PC-9 (cell line): ENCODE results near the gene MT1E.

Experiments
- CTCF ChIP-seq: fragments of 200-600 bp; sonication (generic); conservative IDR thresholded peaks from 2 replicates; pipeline ENCODE4 v1.6.1; 2017; ENCODE audit warnings: mixed run types, antibody characterized with exemption, mild to moderate bottlenecking, moderate library complexity
- EZH2 ChIP-seq: fragments of 200-600 bp; sonication (generic); IDR thresholded peaks from 2 replicates; pipeline ENCODE4 v1.8.0; 2017; ENCODE audit warnings: antibody characterized with exemption, low read depth

- TF ChIP-seq CTCF = no peak
- no peak for TF ChIP-seq EZH2
Observed at GRCh38 chr16:56593573-56594291, 31.8 kb upstream of the MT1E start.
